DND-41 (cell line): ENCODE measurements around the gene EEIG1.

Source experiments
- ATAC-seq: fragments of 200-7000 bp; cut with Tn5 transposase; 3 replicates; pipeline ENCODE4 v1.9.1; 2021; ENCODE audit warnings: low read depth; ENCODE audit not compliant: insufficient read depth
- DNase-seq: peaks from one replicate; pipeline ENCODE4 v3.0.0-alpha.2; 2020
- H2AFZ ChIP-seq: 2 replicates; pipeline ENCODE4 v1.6.0; 2012; ENCODE audit warnings: low read depth, low read length
- H3K27ac ChIP-seq: 2 replicates; pipeline ENCODE4 v1.5.1; 2012; ENCODE audit warnings: low read length, inconsistent platforms
- H3K27me3 ChIP-seq: fragments of 200-600 bp; sonication (generic); 2 replicates; pipeline ENCODE4 v1.6.0; 2012; ENCODE audit warnings: low read length, mild to moderate bottlenecking, inconsistent platforms; ENCODE audit not compliant: insufficient read depth, poor library complexity
- H3K36me3 ChIP-seq: 2 replicates; pipeline ENCODE4 v1.5.1; 2012; ENCODE audit warnings: low read length, inconsistent platforms; ENCODE audit not compliant: insufficient read depth
- H3K4me1 ChIP-seq: 2 replicates; pipeline ENCODE4 v1.5.1; 2012; ENCODE audit warnings: mild to moderate bottlenecking, low read length; ENCODE audit not compliant: insufficient read depth
- H3K4me2 ChIP-seq: 2 replicates; pipeline ENCODE4 v1.6.0; 2012; ENCODE audit warnings: mild to moderate bottlenecking, moderate library complexity, low read length, inconsistent platforms; ENCODE audit not compliant: insufficient read depth
- H3K4me3 ChIP-seq, 2 experiments: fragments of 200-600 bp in 1 of 2; shearing (Covaris generic) in 1 of 2; 2 replicates each; pipeline ENCODE4 v1.5.1; 2012 to 2016; ENCODE audit warnings: inconsistent platforms in 2 of 2, low read length in 2 of 2, mild to moderate bottlenecking in 2 of 2, low read depth in 1 of 2, moderate library complexity in 1 of 2
- H3K79me2 ChIP-seq: 2 replicates; pipeline ENCODE4 v1.6.0; 2012; ENCODE audit warnings: low read length, inconsistent platforms; ENCODE audit not compliant: insufficient read depth
- H3K9ac ChIP-seq: 2 replicates; pipeline ENCODE4 v1.6.0; 2012; ENCODE audit warnings: low read depth, mild to moderate bottlenecking, inconsistent platforms, low read length, moderate library complexity
- H3K9me3 ChIP-seq: 2 replicates; pipeline ENCODE4 v1.5.1; 2012; ENCODE audit warnings: low read length, moderate library complexity, mild to moderate bottlenecking, inconsistent platforms; ENCODE audit not compliant: insufficient read depth, severe bottlenecking
- H4K20me1 ChIP-seq: 2 replicates; pipeline ENCODE4 v1.6.0; 2012; ENCODE audit warnings: low read length; ENCODE audit not compliant: insufficient read depth
- EZH2 ChIP-seq: IDR thresholded peaks from 3 replicates; pipeline ENCODE4 v1.6.1; 2012; ENCODE audit warnings: borderline replicate concordance, low read depth, mild to moderate bottlenecking, moderate library complexity, low read length, inconsistent platforms; ENCODE audit not compliant: severe bottlenecking
- TF ChIP-seq, protein P1 (sequence below): IDR thresholded peaks from 2 replicates; pipeline ENCODE4 v1.5.1; 2012; ENCODE audit warnings: borderline replicate concordance, low read length, moderate library complexity, mild to moderate bottlenecking; ENCODE audit not compliant: poor library complexity, severe bottlenecking; ENCODE audit errors: extremely low read depth

EEIG1 gene

DNA sequence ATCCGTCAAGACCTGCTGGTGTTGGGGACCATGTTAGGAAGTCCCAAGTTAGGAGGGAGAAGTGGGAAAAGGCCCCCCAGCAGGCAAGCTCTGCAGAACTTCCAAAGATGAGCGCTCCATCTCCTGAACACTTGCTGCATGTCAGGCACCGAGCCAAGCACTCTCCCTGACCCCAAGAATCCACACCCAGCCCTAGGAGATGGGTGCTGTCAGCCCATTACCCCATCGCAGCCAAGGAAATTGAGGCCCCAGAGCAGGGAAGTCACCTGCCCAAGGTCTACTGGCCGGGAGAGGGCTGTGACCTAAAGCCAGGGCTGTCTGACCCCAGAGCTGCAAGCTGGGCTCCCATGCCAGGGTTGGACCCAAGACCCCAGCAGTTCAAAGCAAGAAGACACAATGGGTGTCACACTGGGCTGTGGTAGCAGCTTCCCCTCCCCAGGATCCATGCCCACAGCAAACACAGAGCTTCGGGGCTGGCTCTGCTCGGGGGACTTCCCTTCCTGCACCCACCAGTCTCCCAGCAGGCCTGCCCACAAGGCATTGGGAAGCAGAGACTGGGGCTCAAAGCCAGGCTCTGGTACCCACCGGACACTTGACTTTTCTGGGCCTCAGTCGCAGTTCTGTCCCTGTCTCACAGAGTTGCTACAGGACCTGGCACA, 13.5 kb downstream of the EEIG1 start:
- Histone ChIP-seq H3K4me3 (no peak overlapping the region), H3K36me3 (no peaks in the 10 kb centered on the region), H3K27ac (no peak overlapping the region), H3K4me1 (no peaks in the 10 kb centered on the region), H3K27me3 (no peaks in the 10 kb centered on the region), H3K4me2 (no peak overlapping the region), H2AFZ (no peak overlapping the region), H4K20me1 (peaks cover 58% of the 10 kb centered on the region), H3K79me2 (peaks cover 4% of the 10 kb centered on the region; the same call in 1 of the 2 replicates), H3K9me3 (no peaks in the 10 kb centered on the region), H3K9ac (no peak overlapping the region)
- DNase-seq (no peak), ATAC-seq (no peak)
- TF ChIP-seq EZH2: no peak
- TF ChIP-seq, protein P1, sequence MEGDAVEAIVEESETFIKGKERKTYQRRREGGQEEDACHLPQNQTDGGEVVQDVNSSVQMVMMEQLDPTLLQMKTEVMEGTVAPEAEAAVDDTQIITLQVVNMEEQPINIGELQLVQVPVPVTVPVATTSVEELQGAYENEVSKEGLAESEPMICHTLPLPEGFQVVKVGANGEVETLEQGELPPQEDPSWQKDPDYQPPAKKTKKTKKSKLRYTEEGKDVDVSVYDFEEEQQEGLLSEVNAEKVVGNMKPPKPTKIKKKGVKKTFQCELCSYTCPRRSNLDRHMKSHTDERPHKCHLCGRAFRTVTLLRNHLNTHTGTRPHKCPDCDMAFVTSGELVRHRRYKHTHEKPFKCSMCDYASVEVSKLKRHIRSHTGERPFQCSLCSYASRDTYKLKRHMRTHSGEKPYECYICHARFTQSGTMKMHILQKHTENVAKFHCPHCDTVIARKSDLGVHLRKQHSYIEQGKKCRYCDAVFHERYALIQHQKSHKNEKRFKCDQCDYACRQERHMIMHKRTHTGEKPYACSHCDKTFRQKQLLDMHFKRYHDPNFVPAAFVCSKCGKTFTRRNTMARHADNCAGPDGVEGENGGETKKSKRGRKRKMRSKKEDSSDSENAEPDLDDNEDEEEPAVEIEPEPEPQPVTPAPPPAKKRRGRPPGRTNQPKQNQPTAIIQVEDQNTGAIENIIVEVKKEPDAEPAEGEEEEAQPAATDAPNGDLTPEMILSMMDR: no peak

DNA sequence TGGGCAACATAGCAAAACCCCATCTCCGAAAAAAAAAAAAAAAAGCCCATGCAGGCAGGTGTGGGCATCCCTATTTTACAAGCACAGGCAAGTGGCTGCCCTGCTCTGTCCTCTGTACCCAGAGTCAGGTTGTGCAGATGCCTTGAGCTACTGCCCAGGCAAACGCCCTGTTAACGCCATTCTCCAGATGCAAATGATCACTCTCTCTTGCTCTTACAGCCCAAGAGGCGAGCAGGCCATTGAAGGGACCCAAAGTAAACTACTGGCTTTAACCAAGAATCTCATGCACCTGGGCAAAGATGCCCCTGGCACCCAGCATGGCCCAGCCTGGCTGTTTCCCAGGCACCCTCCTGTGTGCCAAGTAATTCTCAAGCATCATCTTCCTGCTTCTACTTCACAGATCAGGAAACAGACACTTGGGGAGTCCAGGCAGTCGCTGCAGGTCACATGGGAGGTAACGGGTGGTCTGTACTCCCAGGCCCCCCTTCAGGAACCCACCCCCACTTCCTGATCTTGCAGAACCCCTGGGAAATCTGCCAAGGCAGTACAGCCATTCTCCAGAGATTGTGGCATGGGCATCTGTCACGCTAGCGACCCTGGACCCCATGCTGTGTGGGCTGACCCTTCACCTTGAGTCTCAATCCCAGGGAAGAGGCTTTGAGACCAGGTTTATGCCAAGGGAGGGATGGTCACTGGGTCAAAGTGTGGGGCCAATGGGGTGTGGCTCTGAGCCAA, 14.2 kb downstream of the EEIG1 start:
- H3K79me2 ChIP-seq: peaks cover 1% of the 10 kb centered on the region; the same call in 1 of the 2 replicates
- no peak overlapping the region for H3K4me2 ChIP-seq
- no peak for ATAC-seq
- H3K36me3 ChIP-seq: no peaks in the 10 kb centered on the region
- H3K4me1 ChIP-seq: no peaks in the 10 kb centered on the region
- H3K9ac ChIP-seq: no peak overlapping the region
- H3K9me3 ChIP-seq: no peaks in the 10 kb centered on the region
- no peak overlapping the region for H3K4me3 ChIP-seq
- TF ChIP-seq, protein P1: no peak
- TF ChIP-seq EZH2: no peak
- DNase-seq: no peak
- H3K27me3 ChIP-seq: no peaks in the 10 kb centered on the region
- H2AFZ ChIP-seq: no peak overlapping the region
- H4K20me1 ChIP-seq: peaks cover 54% of the 10 kb centered on the region
- H3K27ac ChIP-seq: no peak overlapping the region

DNA sequence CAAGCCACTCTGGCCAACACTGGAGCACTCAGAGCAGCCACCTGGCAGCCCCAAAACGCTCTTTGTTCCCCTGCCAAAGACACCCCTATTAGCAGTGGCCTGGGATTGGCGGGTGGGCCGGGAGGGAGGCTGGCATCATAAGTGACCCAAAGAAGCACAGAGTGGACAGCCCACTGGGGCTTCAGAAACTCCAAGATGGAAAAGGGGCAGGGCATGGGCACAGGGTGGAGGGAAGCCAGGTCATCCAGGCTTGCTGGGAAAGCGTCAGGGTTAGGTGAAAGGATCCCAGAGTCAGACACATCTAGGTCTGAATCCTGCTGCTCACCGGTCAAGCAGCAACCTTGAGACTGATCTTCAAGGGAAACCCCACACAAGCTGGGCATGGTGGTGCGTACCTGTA, 14.8 kb downstream of the EEIG1 start:
- no peaks in the 10 kb centered on the region for H3K36me3 ChIP-seq
- no peak overlapping the region for H3K9ac ChIP-seq
- H3K4me2 ChIP-seq: no peak overlapping the region
- no peaks in the 10 kb centered on the region for H3K27me3 ChIP-seq
- ATAC-seq (no peak), DNase-seq (no peak)
- peaks cover 56% of the 10 kb centered on the region for H4K20me1 ChIP-seq
- no peaks in the 10 kb centered on the region for H3K4me1 ChIP-seq
- TF ChIP-seq EZH2: no peak
- TF ChIP-seq, protein P1: no peak
- H3K79me2 ChIP-seq: no peaks in the 10 kb centered on the region; the same call in 1 of the 2 replicates
- H3K9me3 ChIP-seq: no peaks in the 10 kb centered on the region
- no peak overlapping the region for H2AFZ ChIP-seq
- H3K27ac ChIP-seq: no peak overlapping the region
- H3K4me3 ChIP-seq: no peak overlapping the region
